ENCODE results near the gene MSRB3. TPM values are rescaled to one million over a fixed set of nuclear protein-coding genes. Genes with fewer than 3 reads are reported as not detected.
"Not testable (repeated sequence)": the region's sequence is repeated elsewhere in the genome, so short reads cannot be mapped to it uniquely, and the experiment has no call there.

Gene MSRB3
- total RNA-seq, 1 donor from 2014 or later: 44.2 TPM

DNA sequence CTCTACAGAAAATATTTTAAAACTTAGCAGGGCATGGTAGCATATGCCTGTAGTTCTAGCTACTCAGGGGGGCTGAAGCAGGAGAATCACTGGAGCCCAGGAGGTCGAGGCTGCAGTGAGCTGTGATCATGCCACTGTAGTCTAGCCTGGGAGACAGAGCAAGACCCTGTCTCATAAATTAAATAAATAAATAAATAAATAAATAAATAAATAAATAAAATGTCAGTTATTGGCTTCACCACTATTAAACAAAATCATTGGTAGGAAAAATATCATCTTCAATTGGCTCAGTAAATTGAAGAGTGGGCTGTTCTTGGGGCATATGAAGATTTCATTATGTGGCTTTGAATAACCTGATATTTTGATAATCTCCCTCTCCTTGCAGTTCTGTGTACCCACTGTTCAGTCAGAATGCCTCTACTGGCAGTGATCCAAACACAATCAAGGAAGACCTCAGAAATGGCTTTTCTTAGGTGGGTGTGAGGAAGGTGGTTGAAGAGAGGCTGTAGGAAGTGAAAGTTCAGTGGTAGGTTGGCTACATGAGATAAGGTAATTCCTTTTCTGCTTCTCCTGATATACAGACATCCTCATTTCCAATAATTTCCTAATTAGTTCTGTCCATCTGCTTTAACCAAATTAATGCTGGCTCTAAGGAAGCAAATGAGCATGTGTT, 175.8 kb downstream of the MSRB3 start:
- DNase-seq (ENCODE audit: low read depth in 2 of 2): no peak

DNA sequence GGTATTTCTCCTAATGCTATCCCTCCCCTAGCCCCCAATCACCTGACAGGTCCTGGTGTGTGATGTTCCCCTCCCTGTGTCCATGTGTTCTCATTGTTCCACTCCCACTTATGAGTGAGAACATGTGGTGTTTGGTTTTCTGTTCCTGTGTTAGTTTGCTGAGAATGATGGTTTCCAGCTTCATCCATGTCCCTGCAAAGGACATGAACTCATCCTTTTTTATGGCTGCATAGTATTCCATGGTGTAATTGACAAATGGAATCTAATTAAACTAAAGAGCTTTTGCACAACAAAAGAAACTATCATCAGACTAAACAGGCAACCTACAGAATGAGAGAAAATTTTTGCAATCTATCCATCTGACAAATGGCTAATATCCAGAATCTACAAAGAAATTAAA, 178.9 kb downstream of the MSRB3 start:
- DNase-seq (ENCODE audit: low read depth in 2 of 2): not testable (repeated sequence)

- no peak for DNase-seq (ENCODE audit: low read depth in 2 of 2)
Measured at GRCh38 chr12:65458718-65459117, 180.2 kb downstream of the MSRB3 start.

GRCh38 chr12:65459545-65459944, 181.1 kb downstream of the MSRB3 start:
- no peak for DNase-seq (ENCODE audit: low read depth in 2 of 2)

DNA sequence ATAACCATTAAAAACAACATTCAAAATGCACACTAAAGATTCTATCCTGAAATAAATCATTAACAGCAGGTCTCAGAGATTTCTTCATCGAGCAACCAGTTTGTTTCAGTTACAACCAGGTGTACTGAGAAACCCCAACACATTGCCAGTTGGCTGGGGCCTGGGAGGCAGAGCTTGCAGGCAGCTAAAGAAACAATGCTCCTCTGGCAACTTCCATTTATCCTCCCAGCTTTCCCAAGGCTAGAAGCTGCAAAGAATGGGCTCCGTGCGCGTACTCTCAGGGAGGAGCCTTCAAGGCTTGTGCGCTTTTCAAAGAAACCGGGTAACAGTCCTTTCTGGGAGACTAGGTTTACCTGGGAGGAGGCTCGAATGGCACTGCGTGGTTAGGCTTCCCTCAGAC, 181.6 kb downstream of the MSRB3 start:
- DNase-seq (ENCODE audit: low read depth in 2 of 2): no peak

GRCh38 chr12:65461017-65461416, 182.5 kb downstream of the MSRB3 start:
- no peak for DNase-seq (ENCODE audit: low read depth in 2 of 2)

GRCh38 chr12:65462484-65462883, 184.0 kb downstream of the MSRB3 start:
- no peak for DNase-seq (ENCODE audit: low read depth in 2 of 2)

DNA sequence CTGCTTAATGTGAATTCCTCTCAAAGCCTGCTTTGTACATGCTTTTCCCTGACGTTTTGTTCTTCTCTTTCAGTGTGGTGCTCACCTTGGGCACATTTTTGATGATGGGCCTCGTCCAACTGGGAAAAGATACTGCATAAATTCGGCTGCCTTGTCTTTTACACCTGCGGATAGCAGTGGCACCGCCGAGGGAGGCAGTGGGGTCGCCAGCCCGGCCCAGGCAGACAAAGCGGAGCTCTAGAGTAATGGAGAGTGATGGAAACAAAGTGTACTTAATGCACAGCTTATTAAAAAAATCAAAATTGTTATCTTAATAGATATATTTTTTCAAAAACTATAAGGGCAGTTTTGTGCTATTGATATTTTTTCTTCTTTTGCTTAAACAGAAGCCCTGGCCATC, 184.6 kb downstream of the MSRB3 start:
- DNase-seq (ENCODE audit: low read depth in 2 of 2): no peak

GRCh38 chr12:65463611-65464010, 185.1 kb downstream of the MSRB3 start:
- DNase-seq (ENCODE audit: low read depth in 2 of 2): no peak

GRCh38 chr12:65464930-65465329, 186.4 kb downstream of the MSRB3 start:
- peak; percentile 55 to 56 for DNase-seq (ENCODE audit: low read depth in 2 of 2)

- no peak for DNase-seq (ENCODE audit: low read depth in 2 of 2)
Measured at GRCh38 chr12:65465766-65466547, 187.5 kb downstream of the MSRB3 start.

- DNase-seq (ENCODE audit: low read depth in 2 of 2): no peak
Measured at GRCh38 chr12:65466911-65467310, 188.4 kb downstream of the MSRB3 start.

GRCh38 chr12:65470256-65470655, 191.8 kb downstream of the MSRB3 start:
- no peak for DNase-seq (ENCODE audit: low read depth in 2 of 2)

DNA sequence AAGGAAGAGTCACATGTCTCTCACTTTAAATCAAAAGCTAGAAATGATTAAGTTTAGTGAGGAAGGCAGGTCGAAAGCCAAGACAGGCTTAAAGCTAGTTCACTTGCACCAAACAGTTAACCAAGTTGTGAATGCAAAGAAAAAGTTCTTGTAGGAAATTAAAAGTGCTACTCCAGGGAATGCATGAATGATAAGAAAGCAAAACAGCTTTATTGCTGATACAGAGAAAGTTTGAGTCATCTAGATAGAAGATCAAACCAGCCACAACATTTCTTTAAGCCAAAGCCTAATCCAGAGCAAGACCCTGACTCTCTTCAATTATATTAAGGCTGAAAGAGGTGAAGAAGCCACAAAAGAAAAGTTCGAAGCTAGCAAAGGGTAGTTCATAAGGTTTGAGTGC, 193.6 kb downstream of the MSRB3 start:
- DNase-seq (ENCODE audit: low read depth in 2 of 2): no peak

DNA sequence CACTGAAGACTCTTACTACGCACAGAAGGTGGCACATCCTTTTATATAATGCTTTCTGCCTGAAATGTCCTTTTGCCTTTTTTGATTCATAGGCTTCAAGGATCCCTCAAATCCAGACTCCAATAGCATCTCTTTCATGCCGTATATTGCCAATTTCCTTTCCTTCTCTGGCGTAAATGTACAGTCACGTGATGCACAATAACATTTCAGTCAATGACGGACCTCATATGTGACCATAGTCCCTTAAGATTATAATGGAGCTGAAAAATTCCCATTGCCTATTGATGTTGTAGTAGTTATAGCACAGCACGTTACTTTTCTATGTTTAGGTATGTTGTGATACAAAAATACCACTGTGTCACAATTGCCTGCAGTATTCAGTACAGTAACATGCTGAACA, 196.3 kb downstream of the MSRB3 start:
- no peak for DNase-seq (ENCODE audit: low read depth in 2 of 2)

- no peak for DNase-seq (ENCODE audit: low read depth in 2 of 2)
Measured at GRCh38 chr12:65477721-65478120, 199.2 kb downstream of the MSRB3 start.

DNA sequence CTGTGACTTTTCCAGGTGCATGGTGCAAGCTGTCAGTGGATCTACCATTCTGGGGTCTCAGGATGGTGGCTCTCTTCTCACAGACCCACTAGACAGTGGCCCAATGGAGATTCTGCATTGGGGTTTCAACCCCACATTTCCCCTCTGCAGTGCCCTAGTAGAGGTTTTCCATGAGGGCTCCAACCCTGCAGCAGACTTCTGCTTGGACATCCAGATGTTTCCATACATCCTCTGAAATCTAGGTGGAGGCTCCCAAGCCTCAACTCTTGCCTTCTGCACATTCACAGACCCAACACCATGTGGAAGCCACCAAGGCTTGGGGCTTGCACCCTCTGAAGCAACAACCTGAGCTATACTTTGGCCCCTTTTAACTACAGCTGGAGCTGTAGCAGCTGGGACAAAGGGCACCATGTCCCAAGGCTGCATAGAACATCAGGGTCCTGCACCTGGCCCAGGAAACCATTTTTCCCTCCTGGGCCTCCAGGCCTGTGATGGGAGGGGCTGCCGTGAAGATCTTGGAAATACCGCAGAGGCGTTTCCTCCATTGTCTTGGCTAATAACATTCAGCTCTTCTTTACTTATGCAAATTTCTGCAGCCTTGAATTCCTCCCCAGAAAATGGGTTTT, 205.5 kb downstream of the MSRB3 start:
- DNase-seq (ENCODE audit: low read depth in 2 of 2): not testable (repeated sequence)

GRCh38 chr12:65488197-65488596, 209.7 kb downstream of the MSRB3 start:
- no peak for DNase-seq (ENCODE audit: low read depth in 2 of 2)

DNA sequence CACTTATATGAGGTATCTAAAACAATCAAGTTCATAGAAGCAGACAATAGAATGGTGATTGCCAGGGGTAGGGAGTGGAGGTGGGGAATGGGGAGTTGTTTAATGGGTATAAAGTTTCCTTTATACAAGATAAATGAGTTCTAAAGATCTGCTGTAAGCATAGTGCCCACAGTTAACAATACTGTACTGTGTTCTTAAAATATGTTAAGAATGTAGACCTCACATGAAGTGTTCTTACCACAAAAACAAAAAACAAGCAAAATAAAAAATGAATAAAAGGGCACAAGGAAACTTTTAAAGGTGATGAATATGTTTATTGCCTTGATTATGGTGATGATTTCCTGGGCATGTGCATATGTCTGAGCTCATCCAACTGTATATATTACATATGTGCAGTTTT, 211.8 kb downstream of the MSRB3 start:
- DNase-seq (ENCODE audit: low read depth in 2 of 2): no peak

DNA sequence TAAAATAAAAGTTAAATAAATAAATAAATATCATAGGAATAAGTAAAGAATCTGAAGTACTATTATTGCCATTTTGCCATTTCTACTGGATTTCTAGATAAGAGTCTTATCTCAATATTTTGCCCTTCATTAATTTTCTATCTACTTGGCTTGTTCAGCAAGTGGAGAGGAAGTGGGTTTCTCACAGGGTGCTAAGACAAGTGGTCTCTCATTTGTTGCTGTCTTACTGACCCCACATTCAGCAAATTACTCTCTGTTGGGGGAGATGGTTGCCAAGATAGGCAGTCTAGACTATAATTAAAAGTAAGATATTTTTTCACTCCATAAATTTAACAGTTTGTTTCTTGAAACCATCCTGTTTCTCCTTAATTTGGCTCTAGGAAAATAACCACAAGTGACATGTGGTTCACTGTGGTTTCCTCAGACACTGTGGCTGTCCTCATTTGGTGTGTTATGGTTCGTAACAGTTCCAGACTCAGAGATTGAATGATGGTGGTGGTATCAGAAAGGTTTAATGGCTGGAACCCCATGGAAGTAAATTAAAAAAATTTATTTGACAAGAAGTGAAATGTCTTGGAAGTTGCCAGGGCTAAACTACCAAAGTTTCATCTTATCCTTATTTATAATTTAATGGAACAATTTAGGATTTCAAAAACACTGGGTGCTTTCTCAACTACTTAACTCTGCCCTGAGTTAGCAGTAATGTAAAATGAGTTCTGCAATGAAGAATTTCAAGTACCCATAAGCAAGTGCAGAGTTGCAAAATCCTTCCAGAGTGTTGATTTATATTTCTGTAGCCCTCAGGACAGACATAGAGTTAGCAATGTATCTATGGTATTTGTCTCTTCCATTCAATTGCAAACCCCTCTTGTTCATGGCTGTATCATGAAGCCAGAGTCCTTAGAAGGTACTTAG, 214.8 kb downstream of the MSRB3 start:
- DNase-seq (ENCODE audit: low read depth in 2 of 2): no peak

GRCh38 chr12:65493913-65494245, 215.4 kb downstream of the MSRB3 start:
- DNase-seq (ENCODE audit: low read depth in 2 of 2): no peak

DNA sequence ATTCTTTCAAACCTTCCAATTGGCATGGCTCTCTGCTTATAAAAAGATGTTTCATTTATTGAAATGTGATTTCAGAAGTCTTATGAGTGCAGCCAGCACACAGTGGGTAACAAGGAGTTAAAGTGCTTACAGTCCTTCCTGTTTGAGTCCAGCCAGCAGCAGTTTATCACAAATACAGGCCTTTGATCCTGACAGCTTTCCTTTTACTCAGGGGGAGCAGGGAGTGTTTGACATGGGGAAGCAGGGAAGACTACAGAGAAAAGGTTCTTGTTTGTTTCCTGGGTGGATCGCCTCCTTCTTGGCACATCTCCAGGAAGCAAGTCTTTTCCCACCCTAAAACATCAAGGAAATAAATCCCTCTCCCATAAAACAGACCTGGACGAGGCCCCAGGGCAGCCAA, 216.1 kb downstream of the MSRB3 start:
- peak in 1 of 2 donors; percentile 58 for DNase-seq (ENCODE audit: low read depth in 2 of 2)

All from lung microvascular endothelial cell (primary cell).